Stimulated activated CD4-positive, alpha-beta T cell treated with anti-CD3 and anti-CD28 coated beads, Interleukin-1b, Interleukin-23, amount 100 ng/mL, for 48 hours (primary cell): ENCODE measurements around the gene MTA3.
"Not testable (repeated sequence)": the region's sequence is repeated elsewhere in the genome, so short reads cannot be mapped to it uniquely, and the experiment has no call there.

Source experiments
- DNase-seq: peaks from one replicate; pipeline ENCODE4 v3.0.0-alpha.2; 2020

The MTA3 gene

GRCh38 chr2:42567806-42568400 lies 529 bp upstream of the MTA3 start:
- DNase-seq, result peak; percentile 1

GRCh38 chr2:42569116-42569711 lies 782 bp downstream of the MTA3 start:
- DNase-seq, result peak; percentile 3

GRCh38 chr2:42569883-42570282 lies 1.5 kb downstream of the MTA3 start:
- DNase-seq, result no peak

GRCh38 chr2:42572297-42573081 lies 4.1 kb downstream of the MTA3 start:
- DNase-seq, result no peak

GRCh38 chr2:42573256-42573655 lies 4.8 kb downstream of the MTA3 start:
- no peak for DNase-seq

GRCh38 chr2:42575458-42576064 lies 7.1 kb downstream of the MTA3 start:
- DNase-seq, result no peak

GRCh38 chr2:42578621-42579020 lies 10.2 kb downstream of the MTA3 start:
- DNase-seq, result no peak

- no peak for DNase-seq
Observed at GRCh38 chr2:42581257-42581656, 12.8 kb downstream of the MTA3 start.

- not testable (repeated sequence) for DNase-seq
Observed at GRCh38 chr2:42584628-42585027, 16.2 kb downstream of the MTA3 start.

GRCh38 chr2:42585779-42586178 lies 17.3 kb downstream of the MTA3 start:
- DNase-seq, result no peak

GRCh38 chr2:42587526-42588117 lies 19.2 kb downstream of the MTA3 start:
- DNase-seq, result no peak

GRCh38 chr2:42588121-42588520 lies 19.7 kb downstream of the MTA3 start:
- no peak for DNase-seq

- no peak for DNase-seq
Observed at GRCh38 chr2:42590176-42590575, 21.7 kb downstream of the MTA3 start.

GRCh38 chr2:42593282-42593681 lies 24.9 kb downstream of the MTA3 start:
- DNase-seq, result no peak

GRCh38 chr2:42598656-42599055 lies 30.2 kb downstream of the MTA3 start:
- DNase-seq, result no peak

GRCh38 chr2:42601076-42601475 lies 32.6 kb downstream of the MTA3 start:
- DNase-seq, result no peak

- no peak for DNase-seq
Observed at GRCh38 chr2:42602218-42602875, 33.9 kb downstream of the MTA3 start.

GRCh38 chr2:42602876-42603219 lies 34.4 kb downstream of the MTA3 start:
- DNase-seq, result no peak

GRCh38 chr2:42604341-42604867 lies 36.0 kb downstream of the MTA3 start:
- not testable (repeated sequence) for DNase-seq

GRCh38 chr2:42606166-42606565 lies 37.7 kb downstream of the MTA3 start:
- not testable (repeated sequence) for DNase-seq

- DNase-seq, result no peak
Observed at GRCh38 chr2:42607101-42607637, 38.7 kb downstream of the MTA3 start.
